OCI-LY7 (cell line): ENCODE data around the gene PAQR5. TPM values are rescaled to one million over a fixed set of nuclear protein-coding genes. Genes with fewer than 3 reads are reported as not detected.

ENCODE experiments used
- BruUV-seq: library from RNA; stranded (reverse); fragments of 400-500 nt; replicated peaks from 2 replicates; lab custom pipeline; 2021; lab: Mats Ljungman, UMichigan
- CTCF ChIA-PET: fragments of 300-600 bp; sonication (Branson Sonifier 250); formaldehyde crosslinking; loops from one replicate; lab custom pipeline; 2022; ENCODE audit warnings: antibody characterized with exemption; ENCODE audit not compliant: unreplicated experiment; lab: Charles Lee
- POLR2A ChIA-PET: fragments of 300-600 bp; sonication (Branson Sonifier 250); formaldehyde crosslinking; loops from one replicate; lab custom pipeline; 2022; ENCODE audit warnings: antibody characterized with exemption; lab: Charles Lee
- DNase-seq: peaks from one replicate; pipeline ENCODE4 v3.0.0-alpha.2; 2015; ENCODE audit warnings: low spot score
- H2AFZ ChIP-seq: fragments of 200-600 bp; sonication (generic), shearing (Covaris generic); 2 replicates; pipeline ENCODE4 v1.6.1; 2014; ENCODE audit warnings: mild to moderate bottlenecking, antibody characterized with exemption, low read length, moderate library complexity
- H3K27ac ChIP-seq: fragments of 200-600 bp; sonication (generic); 2 replicates; pipeline ENCODE4 v1.5.1; 2014; ENCODE audit warnings: mixed run types, low read depth, mild to moderate bottlenecking, moderate library complexity, low read length, inconsistent platforms; ENCODE audit not compliant: poor library complexity, severe bottlenecking
- H3K36me3 ChIP-seq: fragments of 200-600 bp; sonication (generic); 2 replicates; pipeline ENCODE4 v1.6.1; 2014; ENCODE audit warnings: mild to moderate bottlenecking, antibody characterized with exemption, low read length, moderate library complexity, mixed read lengths; ENCODE audit not compliant: insufficient read depth
- H3K4me1 ChIP-seq: fragments of 200-600 bp; sonication (generic); 2 replicates; pipeline ENCODE4 v1.5.1; 2014; ENCODE audit warnings: mild to moderate bottlenecking, low read length; ENCODE audit not compliant: insufficient read depth, poor library complexity, severe bottlenecking
- H3K4me2 ChIP-seq: fragments of 200-600 bp; sonication (generic); 2 replicates; pipeline ENCODE4 v1.6.1; 2014; ENCODE audit warnings: mild to moderate bottlenecking, low read length
- H3K4me3 ChIP-seq: fragments of 200-600 bp; sonication (generic); 2 replicates; pipeline ENCODE4 v1.5.1; 2014; ENCODE audit warnings: mild to moderate bottlenecking, low read depth, low read length; ENCODE audit not compliant: poor library complexity, severe bottlenecking
- H3K79me2 ChIP-seq: fragments of 200-600 bp; sonication (generic); 2 replicates; pipeline ENCODE4 v1.6.1; 2016; ENCODE audit warnings: low read depth, mild to moderate bottlenecking, low read length, moderate library complexity, mixed read lengths; ENCODE audit not compliant: insufficient read depth
- H3K9me2 ChIP-seq: fragments of 200-600 bp; sonication (generic); 2 replicates; pipeline ENCODE4 v1.6.1; 2016; ENCODE audit warnings: mild to moderate bottlenecking, low read length, mixed read lengths; ENCODE audit not compliant: insufficient read depth
- H3K9me3 ChIP-seq: fragments of 200-600 bp; sonication (generic); 2 replicates; pipeline ENCODE4 v1.6.1; 2014; ENCODE audit warnings: mild to moderate bottlenecking, mixed run types, low read length, mixed read lengths
- H4K20me1 ChIP-seq: fragments of 200-600 bp; sonication (generic); 2 replicates; pipeline ENCODE4 v1.6.1; 2014; ENCODE audit warnings: mild to moderate bottlenecking, antibody characterized with exemption, low read length, moderate library complexity, mixed read lengths; ENCODE audit not compliant: insufficient read depth
- CTCF ChIP-seq: fragments of 200-600 bp; sonication (generic); conservative IDR thresholded peaks from 2 replicates; pipeline ENCODE4 v1.5.1; 2014; ENCODE audit warnings: mild to moderate bottlenecking, antibody characterized with exemption, low read length, moderate library complexity, mixed read lengths
- EZH2phosphoT487 ChIP-seq: fragments of 200-600 bp; sonication (generic); IDR thresholded peaks from 2 replicates; pipeline ENCODE4 v1.6.1; 2018; ENCODE audit warnings: low read depth, borderline replicate concordance, mild to moderate bottlenecking, mixed run types, antibody characterized with exemption, low read length, moderate library complexity, mixed read lengths
- intact Hi-C: fragments of 100-400 bp; cut with micrococcal nuclease; formaldehyde crosslinking; loops from one replicate; pipeline ENCODE4 v1.10.0; 2022; ENCODE audit not compliant: unreplicated experiment
- total RNA-seq, 2 experiments: library from RNA; depleted of rRNA in 1 of 2; stranded (reverse); fragments of >200 nt in 1 of 2; shearing (Covaris generic) in 1 of 2; gene quantifications; 2 replicates each; pipeline ENCODE4 v1.2.3, GENCODE V29; 2014 to 2022

Gene PAQR5
- total RNA-seq, 2 experiments from 2014 or later, result not detected

DNA sequence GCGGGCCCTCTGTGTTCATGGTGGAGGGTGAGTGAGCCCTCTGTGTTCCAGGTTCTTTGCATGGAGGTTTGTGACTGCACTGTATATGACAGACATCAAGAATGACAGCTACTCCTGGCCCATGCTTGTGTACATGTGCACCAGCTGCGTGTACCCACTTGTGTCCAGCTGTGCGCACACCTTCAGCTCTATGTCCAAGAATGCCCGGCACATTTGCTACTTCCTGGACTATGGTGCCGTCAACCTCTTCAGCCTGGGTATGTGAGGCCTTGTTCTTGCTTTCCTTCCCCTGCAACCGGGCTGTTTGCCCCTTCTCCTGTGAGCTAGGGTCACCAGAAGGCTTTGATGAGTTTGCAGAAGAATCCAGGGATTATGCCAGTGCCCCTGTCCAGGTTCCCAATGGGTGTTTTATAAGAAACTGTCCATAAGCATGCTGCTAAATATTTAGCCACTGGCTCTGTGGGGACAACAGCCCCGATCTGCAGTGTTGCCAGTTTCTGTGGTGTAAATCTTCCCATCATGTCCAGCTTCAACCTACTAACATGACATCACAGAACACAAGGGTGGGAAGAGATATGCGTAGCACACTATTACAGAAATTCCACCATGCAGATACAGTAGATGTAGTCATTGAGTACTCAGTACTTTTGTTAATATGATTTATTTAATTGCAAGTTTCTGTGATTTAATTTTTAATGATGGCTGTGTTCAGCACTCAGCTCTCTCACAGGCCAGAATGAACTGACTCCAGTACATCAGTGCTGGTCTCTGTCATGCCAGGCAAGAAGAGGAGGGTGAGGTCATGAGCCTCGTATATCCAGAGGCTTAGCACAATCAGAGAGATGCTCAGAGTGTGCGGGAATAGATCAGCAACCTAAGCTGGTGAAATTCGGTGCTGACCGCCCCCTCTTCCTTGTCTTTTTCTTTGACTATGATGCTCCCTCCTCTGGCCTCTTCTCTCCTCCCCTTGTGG, 86.2 kb downstream of the PAQR5 start:
- CTCF ChIA-PET, result no interaction called here
- no peaks in the 10 kb centered on the region for H4K20me1 ChIP-seq

GRCh38 chr15:69385831-69386230, 87.1 kb downstream of the PAQR5 start:
- H4K20me1 ChIP-seq, result no peaks in the 10 kb centered on the region
- H3K79me2 ChIP-seq, result no peaks in the 10 kb centered on the region
- TF ChIP-seq EZH2phosphoT487 (no peak), CTCF (no peak)
- CTCF ChIA-PET, result no interaction called here
- H3K4me1 ChIP-seq, result no peaks in the 10 kb centered on the region
- no peak overlapping the region for H3K27ac ChIP-seq
- H3K9me2 ChIP-seq, result no peaks in the 10 kb centered on the region
- POLR2A ChIA-PET, result no interaction called here
- H3K9me3 ChIP-seq, result no peaks in the 10 kb centered on the region
- H3K4me2 ChIP-seq, result no peak overlapping the region
- H3K36me3 ChIP-seq, result no peaks in the 10 kb centered on the region
- H3K4me3 ChIP-seq, result no peak overlapping the region
- intact Hi-C loops, result no loop called here
- H2AFZ ChIP-seq, result no peak overlapping the region
- no TSS peak for BruUV-seq
- DNase-seq, result no peak

More for the DNA sequence above, 86.2 kb downstream of the PAQR5 start:
- Histone ChIP-seq H3K4me3 (no peak overlapping the region), H2AFZ (no peak overlapping the region), H3K27ac (no peak overlapping the region), H3K36me3 (no peaks in the 10 kb centered on the region), H3K9me3 (no peaks in the 10 kb centered on the region), H3K9me2 (no peaks in the 10 kb centered on the region), H3K4me2 (no peak overlapping the region), H3K4me1 (no peaks in the 10 kb centered on the region), H3K79me2 (no peaks in the 10 kb centered on the region)
- TF ChIP-seq EZH2phosphoT487, result no peak
- intact Hi-C loops, result no loop called here
- no TSS peak for BruUV-seq
- no peak for DNase-seq
- POLR2A ChIA-PET, result no interaction called here

DNA sequence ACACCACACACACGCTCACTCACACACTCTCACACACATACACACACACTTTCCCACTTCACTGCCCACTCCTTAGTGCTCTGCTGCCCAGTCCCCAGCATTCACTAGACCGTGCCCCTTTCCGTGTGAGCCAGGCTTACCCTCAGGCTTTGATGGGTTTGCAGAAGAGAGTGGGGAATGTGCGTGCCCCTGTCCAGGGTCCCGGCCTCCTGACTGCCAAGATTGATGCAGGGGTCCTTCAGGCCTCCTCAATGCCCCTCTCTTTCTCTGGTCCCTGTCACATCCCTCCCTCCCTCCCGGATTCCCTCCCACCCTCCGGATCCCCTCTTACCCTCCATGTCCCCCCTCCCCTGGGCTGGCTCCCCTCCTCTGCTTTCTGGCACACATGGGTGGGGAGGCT, 87.6 kb downstream of the PAQR5 start:
- BruUV-seq, result no TSS peak
- H3K79me2 ChIP-seq, result no peaks in the 10 kb centered on the region
- no peak overlapping the region for H2AFZ ChIP-seq
- H3K4me3 ChIP-seq, result no peak overlapping the region
- DNase-seq, result no peak
- no peaks in the 10 kb centered on the region for H3K9me3 ChIP-seq
- no peaks in the 10 kb centered on the region for H3K4me1 ChIP-seq
- H3K9me2 ChIP-seq, result no peaks in the 10 kb centered on the region
- H3K27ac ChIP-seq, result no peak overlapping the region
- H3K4me2 ChIP-seq, result no peak overlapping the region
- TF ChIP-seq CTCF, result no peak
- intact Hi-C loops, result no loop called here
- ChIA-PET CTCF (no interaction called here), POLR2A (no interaction called here)
- no peaks in the 10 kb centered on the region for H4K20me1 ChIP-seq
- no peaks in the 10 kb centered on the region for H3K36me3 ChIP-seq
